Neural crest cell (in vitro differentiated cells): Measurements from ENCODE around the gene NPAS1. TPM values are rescaled to one million over a fixed set of nuclear protein-coding genes. Genes with fewer than 3 reads are reported as not detected.

Experiments
- DNase-seq: peaks from one replicate; pipeline ENCODE4 v3.0.0; 2021; ENCODE audit warnings: low read depth, mixed read lengths, low spot score
- H3K27ac Mint-ChIP-seq: one replicate; pipeline ENCODE4 v1.8.0; 2021; ENCODE audit warnings: mild to moderate bottlenecking, mixed read lengths; ENCODE audit not compliant: unreplicated experiment
- H3K27me3 Mint-ChIP-seq: 2 replicates; pipeline ENCODE4 v1.8.0; 2021; ENCODE audit warnings: low read depth, mild to moderate bottlenecking, mixed read lengths
- H3K36me3 Mint-ChIP-seq: 2 replicates; pipeline ENCODE4 v1.8.0; 2021; ENCODE audit warnings: low read depth, mild to moderate bottlenecking, mixed read lengths
- H3K4me1 Mint-ChIP-seq: 2 replicates; pipeline ENCODE4 v1.8.0; 2021; ENCODE audit warnings: mixed read lengths
- H3K4me3 Mint-ChIP-seq: one replicate; pipeline ENCODE4 v1.8.0; 2021; ENCODE audit warnings: mild to moderate bottlenecking, mixed read lengths
- H3K9me3 Mint-ChIP-seq: 2 replicates; pipeline ENCODE4 v1.8.0; 2021; ENCODE audit warnings: mixed read lengths
- CTCF ChIP-seq: fragments of 200-600 bp; sonication (generic); conservative IDR thresholded peaks from 2 replicates; pipeline ENCODE4 v1.5.0; 2021; ENCODE audit warnings: antibody characterized with exemption, mild to moderate bottlenecking
- total RNA-seq: library from RNA; stranded (reverse); gene quantifications from 2 replicates; pipeline ENCODE4 v1.2.1, GENCODE V29; 2021

NPAS1 gene
- total RNA-seq, 1 donor from 2014 or later: 1.5 TPM

GRCh38 chr19:47081095-47081494, 61.5 kb downstream of the NPAS1 start:
- peaks cover 10% of the 10 kb centered on the region for H3K36me3 Mint-ChIP-seq
- H3K4me3 Mint-ChIP-seq: no peak overlapping the region
- no peaks in the 10 kb centered on the region for H3K9me3 Mint-ChIP-seq
- H3K4me1 Mint-ChIP-seq: no peaks in the 10 kb centered on the region
- H3K27ac Mint-ChIP-seq: no peak overlapping the region
- no peaks in the 10 kb centered on the region for H3K27me3 Mint-ChIP-seq
- no peak for DNase-seq
- no peak for TF ChIP-seq CTCF

- peaks cover 16% of the 10 kb centered on the region for H3K36me3 Mint-ChIP-seq
- H3K27me3 Mint-ChIP-seq: no peaks in the 10 kb centered on the region
- H3K4me3 Mint-ChIP-seq: no peak overlapping the region
- no peaks in the 10 kb centered on the region for H3K9me3 Mint-ChIP-seq
- TF ChIP-seq CTCF: no peak
- H3K4me1 Mint-ChIP-seq: no peaks in the 10 kb centered on the region
- H3K27ac Mint-ChIP-seq: no peak overlapping the region
- no peak for DNase-seq
Measured at GRCh38 chr19:47082493-47082892, 62.9 kb downstream of the NPAS1 start.

- no peak for TF ChIP-seq CTCF
- H3K4me1 Mint-ChIP-seq: no peaks in the 10 kb centered on the region
- no peaks in the 10 kb centered on the region for H3K9me3 Mint-ChIP-seq
- DNase-seq: no peak
- no peak overlapping the region for H3K4me3 Mint-ChIP-seq
- no peaks in the 10 kb centered on the region for H3K27me3 Mint-ChIP-seq
- H3K27ac Mint-ChIP-seq: no peak overlapping the region
- H3K36me3 Mint-ChIP-seq: peaks cover 20% of the 10 kb centered on the region
Measured at GRCh38 chr19:47084879-47085439, 65.3 kb downstream of the NPAS1 start.

- Mint-ChIP-seq H3K27ac (no peak overlapping the region), H3K36me3 (peaks cover 26% of the 10 kb centered on the region), H3K4me3 (no peak overlapping the region), H3K27me3 (no peaks in the 10 kb centered on the region), H3K9me3 (no peaks in the 10 kb centered on the region), H3K4me1 (no peaks in the 10 kb centered on the region)
- no peak for DNase-seq
- no peak for TF ChIP-seq CTCF
Measured at GRCh38 chr19:47086280-47086679, 66.6 kb downstream of the NPAS1 start.

- no peaks in the 10 kb centered on the region for H3K9me3 Mint-ChIP-seq
- peaks cover 5% of the 10 kb centered on the region for H3K4me1 Mint-ChIP-seq
- H3K4me3 Mint-ChIP-seq: no peak overlapping the region
- peaks cover 24% of the 10 kb centered on the region for H3K36me3 Mint-ChIP-seq
- TF ChIP-seq CTCF: no peak
- H3K27ac Mint-ChIP-seq: no peak overlapping the region
- H3K27me3 Mint-ChIP-seq: no peaks in the 10 kb centered on the region
- DNase-seq: no peak
Measured at GRCh38 chr19:47089767-47090350, 70.2 kb downstream of the NPAS1 start.
